Measurements from ENCODE around the gene SWSAP1.
"Not testable (repeated sequence)": the region's sequence is repeated elsewhere in the genome, so short reads cannot be mapped to it uniquely, and the experiment has no call there.

Gene SWSAP1, protein sequence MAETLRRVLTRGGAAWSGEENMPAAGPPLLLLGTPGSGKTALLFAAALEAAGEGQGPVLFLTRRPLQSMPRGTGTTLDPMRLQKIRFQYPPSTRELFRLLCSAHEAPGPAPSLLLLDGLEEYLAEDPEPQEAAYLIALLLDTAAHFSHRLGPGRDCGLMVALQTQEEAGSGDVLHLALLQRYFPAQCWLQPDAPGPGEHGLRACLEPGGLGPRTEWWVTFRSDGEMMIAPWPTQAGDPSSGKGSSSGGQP

DNA sequence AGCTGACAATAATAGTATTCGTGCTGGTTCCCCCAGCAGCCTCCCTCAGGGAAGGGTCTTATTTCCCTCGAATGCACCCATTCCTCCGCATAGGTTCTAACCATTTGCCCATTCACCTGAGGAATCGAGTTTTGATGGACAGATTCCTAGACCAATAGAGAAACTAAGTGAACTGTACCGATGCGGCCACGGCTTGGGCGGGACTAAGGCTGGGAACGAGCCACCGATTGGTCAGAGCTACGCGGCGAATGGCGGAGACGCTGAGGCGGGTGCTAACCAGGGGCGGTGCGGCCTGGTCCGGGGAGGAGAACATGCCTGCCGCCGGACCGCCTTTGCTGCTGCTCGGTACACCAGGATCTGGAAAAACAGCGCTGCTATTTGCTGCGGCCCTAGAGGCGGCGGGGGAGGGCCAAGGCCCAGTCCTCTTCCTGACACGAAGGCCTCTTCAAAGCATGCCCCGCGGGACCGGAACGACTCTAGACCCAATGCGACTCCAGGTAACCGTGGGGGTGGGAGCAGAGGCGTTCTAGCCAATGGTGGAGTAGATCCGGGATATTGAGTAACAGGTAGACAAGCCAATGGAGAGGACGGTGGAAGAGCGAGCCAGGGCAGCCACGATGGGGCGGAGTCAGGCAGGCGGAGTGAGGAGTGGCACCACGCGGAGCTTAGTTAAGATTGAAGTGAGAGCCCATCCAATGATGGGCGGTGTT is at the start of gene SWSAP1:
Gene SWSAP1 (plus strand): TSS at position 234 of the 710 bp plus-strand sequence. CDS start 15 bp downstream, at position 249.
- DNase-seq (ENCODE audit: low read depth in 2 of 2) = peak; percentile 95 to 97

DNA sequence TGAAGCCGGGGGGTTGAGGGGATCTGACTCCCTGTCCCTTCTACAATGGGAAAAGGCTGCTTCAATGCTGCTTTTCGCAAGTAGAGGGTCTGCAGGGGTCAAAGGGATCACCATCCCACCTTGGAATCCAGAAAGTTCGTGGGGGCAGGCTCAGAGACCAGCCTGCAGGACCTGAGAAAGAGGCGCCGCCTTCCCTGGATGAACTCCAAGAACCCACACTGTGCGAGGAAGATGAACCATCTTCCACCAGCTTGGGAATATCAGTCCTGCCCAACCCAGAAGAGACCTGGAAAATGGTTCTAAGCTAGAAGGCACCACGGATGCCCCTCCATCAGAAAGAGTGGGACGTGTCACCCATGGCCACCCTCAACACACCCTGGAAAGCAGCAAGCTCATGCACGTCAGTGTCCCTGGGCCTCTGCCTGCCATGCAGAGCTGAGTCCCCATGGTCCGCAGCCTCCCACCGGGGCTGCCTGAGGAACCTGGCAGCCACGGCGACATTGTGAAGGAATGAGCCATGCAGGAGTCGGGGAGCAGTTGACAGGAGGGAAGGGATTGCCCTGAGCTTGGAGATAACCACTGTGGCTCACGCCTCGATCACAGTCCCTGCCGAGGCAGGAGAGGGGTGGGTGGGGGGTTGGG is 49.6 kb upstream of the SWSAP1 start:
- DNase-seq (ENCODE audit: low read depth in 2 of 2) = no peak

DNA sequence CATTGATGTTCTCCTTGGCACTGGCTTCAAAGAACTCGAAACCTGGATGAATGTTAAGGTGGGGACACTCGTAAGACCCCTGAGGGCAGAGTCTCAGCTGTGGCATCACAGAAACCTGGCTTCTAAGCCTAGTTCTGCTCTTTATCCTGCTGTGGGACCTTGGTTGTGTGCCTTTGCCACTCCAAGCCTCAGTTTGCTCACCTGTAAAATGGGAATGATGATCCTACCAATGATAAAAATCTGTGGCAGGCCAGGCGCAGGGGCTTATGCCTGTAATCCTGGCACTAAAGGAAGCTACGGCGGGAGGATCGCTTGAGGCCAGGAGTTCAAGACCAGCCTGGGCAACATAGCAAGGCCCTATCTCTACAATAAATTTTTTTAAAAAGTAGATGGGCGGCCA is 48.9 kb upstream of the SWSAP1 start:
- DNase-seq (ENCODE audit: low read depth in 2 of 2) = no peak

DNA sequence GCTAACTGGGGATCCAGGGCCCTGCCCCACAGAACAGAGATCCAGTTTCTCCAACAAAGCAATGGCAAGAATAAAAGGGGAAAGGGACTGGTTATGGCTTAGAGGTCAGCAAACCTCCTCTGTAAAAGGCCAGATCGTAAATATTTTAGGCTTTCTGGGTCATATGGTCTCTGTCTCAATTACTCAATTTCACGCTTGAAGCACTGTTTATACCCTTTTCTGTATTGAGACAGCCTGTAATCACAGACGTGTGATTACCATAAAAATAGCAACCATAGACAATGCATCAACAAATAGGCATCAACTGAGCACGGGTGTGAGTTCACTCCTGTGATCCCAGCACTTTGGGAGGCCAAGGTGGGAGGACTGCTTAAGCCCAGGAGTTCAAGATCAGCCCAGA is 44.3 kb upstream of the SWSAP1 start:
- DNase-seq (ENCODE audit: low read depth in 2 of 2) = no peak

DNA sequence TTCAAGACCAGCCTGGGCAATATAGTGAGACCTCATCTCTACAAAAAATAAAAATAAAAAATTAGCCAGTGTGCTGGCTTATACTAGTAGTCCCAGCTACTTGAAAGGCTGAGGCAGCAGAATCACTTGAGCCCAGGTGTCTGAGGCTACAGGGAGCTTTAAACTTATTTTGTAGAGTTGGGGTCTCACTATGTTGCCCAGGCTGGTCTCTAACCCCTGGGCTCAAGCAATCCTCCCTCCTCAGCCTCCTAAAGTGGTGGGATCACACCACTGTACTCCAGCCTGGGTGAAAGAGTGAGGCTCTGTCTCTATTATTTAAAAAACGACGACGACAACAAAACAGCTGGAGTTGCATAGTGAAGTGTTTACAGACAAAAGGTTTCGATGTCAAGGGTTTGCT is 43.0 kb upstream of the SWSAP1 start:
- DNase-seq (ENCODE audit: low read depth in 2 of 2) = no peak

DNA sequence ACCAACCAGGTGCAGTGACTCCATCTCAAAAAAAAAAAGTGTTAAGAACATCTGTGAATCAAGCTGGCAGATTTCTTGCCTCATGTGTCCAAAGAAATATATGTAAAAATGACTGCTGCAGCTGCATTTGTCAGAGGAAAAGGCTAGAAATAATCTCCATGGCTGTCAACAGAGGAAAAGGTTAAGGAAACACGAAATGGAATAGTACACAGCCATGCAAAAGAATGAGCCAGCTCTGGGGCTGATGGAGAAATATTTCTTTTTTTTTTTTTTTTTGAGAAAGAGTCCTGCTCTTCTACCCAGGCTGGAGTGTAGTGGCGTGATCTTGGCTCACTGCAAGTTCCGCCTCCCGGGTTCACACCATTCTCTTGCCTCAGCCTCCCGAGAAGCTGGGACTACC is 41.6 kb upstream of the SWSAP1 start:
- no peak for DNase-seq (ENCODE audit: low read depth in 2 of 2)

DNA sequence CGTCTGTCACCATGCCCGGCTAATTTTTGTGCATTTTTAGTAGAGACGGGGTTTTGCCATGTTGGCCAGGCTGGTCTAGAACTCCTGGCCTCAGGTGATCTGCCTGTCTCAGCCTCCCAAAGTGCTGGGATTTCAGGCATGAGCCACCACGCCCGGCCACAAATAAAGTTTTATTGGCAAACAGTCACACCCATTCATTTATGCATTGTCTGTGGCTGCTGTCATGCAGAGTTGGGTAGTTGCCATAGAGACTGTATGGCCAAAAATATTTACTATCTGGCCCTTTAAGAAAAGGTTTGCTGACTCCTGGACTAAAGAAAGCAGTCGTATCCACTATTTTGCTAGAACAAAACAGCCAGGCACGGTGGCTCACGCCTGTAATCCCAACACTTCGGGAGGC is 40.6 kb upstream of the SWSAP1 start:
- DNase-seq (ENCODE audit: low read depth in 2 of 2) = not testable (repeated sequence)

DNA sequence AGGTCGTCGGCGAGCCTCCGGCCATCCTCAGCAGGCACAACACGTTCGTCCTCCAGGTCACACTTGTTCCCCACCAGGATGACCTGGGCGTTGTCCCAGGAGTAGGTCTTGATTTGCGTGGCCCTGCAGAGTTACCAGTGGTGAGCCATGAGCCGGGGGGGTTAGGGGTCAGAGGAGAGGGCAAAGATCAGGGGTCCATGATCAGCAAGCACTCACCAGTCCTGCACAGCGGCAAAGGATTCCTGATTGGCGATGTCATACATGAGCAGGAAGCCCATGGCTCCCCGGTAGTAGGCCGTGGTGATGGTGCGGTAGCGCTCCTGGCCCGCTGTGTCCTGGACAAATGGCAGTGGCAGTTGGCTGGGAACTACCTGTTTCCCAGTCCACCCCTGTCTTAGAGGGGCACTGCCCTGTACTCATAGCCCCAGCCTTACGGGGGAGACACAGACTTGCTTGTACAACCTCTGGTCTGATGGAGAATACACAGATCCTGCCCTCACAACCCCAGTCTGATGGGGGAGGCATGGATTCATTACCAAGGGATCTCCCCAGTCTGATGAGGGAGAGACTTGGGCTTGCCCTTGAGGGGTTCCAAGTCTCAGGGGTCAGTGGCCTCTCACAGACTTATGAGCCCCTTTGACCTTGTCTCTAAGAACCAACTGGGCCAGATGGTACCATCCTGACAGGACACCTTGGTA is 38.9 kb upstream of the SWSAP1 start:
- no peak for DNase-seq (ENCODE audit: low read depth in 2 of 2)

DNA sequence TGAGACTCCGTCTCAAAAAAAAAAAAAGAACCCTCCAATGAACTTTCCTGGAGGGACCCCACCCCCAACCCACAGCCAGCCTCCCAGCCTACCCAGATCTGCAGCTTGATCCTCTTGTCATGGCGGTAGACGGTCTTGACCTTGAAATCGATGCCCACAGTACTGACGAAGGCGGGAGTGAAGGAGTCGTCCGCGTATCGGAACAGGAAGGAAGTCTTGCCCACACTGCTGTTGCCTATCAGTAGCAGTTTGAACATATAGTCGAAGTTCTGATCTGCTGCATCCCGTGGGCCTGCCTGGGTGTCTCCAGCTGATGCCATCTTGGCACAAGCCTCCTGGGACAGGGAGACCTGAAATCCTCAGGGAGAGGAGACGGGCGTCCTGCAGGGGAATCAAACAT is 37.4 kb upstream of the SWSAP1 start:
- DNase-seq (ENCODE audit: low read depth in 2 of 2) = no peak

DNA sequence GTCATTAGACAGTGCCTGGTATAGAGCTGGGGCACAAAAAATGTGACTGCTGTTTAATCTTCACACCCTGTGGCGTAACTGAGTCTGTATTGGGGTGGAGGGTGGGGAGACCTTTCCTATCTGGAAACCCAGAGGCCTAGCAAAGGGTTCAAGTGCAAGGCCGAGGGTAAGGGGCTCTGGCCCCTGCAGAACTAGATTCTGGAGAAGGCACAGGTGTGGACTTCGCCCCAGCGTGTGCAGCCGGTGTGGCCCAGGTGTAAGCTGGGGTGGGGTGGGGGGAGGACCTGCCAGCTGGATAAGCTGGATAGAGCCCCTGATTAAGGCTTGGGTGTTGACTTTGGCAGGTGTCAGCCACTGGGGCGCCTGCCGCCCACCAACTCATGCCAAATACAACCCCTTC is 36.3 kb upstream of the SWSAP1 start:
- DNase-seq (ENCODE audit: low read depth in 2 of 2) = no peak

DNA sequence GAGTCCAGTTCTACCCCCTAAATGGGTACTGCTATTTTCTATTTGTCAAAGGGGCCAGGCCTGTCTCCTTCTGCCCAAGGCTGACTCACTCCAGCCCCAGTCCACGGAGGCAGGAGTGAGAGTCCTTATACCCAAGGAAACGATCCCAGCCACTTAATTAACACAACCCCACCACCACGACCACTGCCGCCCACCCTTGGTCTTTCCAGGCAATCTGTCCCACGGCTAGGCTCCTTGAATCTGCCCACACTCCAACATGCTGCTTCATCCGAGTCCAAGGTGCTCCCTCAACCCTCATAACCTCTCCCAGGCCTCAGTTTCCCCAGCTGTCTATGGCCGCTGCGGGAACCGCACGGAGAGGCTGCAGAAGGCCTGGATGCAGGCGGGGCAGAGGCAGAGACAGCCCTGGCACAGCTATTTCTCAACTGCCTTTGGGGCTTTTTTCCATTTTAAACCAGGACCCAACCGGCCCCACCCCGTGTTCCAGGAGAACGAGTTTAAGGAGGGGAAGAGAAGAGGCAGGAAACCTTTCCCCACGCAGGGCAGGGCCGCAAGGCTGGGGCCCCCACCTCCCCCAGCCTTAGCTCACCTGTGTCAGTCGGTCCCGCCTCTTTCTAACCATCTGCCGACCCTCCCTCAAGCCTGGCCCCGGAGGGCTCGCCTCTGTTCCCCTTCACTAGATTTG is 35.8 kb upstream of the SWSAP1 start:
- no peak for DNase-seq (ENCODE audit: low read depth in 2 of 2)

DNA sequence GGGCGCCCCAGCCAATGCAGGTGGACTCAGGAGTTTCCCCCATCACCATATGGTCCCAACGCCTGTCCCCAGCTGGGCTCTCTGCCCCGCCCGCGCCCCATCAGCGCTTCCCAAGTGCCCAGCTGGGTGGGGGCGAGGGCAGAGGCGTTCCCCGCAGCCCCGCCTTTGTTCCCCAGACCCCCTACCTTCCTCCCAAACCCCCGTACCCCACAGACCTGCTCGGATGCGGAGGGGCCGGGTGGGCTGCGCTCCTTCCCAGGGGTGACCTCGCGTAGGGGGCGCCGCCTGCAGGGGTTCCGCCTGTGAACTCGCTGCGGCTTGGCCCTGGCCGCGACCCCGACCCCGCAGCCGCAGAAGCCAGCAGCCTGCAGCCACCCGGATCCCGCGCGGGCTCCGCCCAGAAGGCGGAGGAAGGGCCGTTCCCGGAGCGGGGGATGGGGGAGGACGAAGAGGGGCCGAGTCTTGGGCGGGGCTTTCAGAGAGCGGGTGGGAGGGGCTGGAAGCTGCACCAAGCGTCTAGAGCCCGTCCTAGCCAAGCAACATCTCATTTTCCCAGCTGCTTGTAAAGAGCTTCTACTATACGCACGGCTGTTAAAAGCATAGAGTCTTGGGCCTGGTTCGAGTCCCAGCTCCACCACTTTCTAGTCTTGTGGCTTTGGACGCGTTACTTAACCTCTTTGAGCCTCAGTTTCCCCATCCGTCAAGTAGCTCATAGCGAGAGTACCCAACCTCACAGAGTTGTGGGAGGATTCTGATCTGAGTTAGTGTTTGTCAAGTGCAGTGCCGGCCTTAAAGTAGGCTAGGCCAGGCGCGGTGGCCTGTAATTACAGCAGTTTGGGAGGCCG is 35.0 kb upstream of the SWSAP1 start, which contains the start of gene RAB3D:
Gene RAB3D (minus strand): TSS at position 404 of the 845 bp plus-strand sequence. CDS start 2,258 bp downstream, outside the sequence.
- DNase-seq (ENCODE audit: low read depth in 2 of 2) = peak; percentile 57 to 70

DNA sequence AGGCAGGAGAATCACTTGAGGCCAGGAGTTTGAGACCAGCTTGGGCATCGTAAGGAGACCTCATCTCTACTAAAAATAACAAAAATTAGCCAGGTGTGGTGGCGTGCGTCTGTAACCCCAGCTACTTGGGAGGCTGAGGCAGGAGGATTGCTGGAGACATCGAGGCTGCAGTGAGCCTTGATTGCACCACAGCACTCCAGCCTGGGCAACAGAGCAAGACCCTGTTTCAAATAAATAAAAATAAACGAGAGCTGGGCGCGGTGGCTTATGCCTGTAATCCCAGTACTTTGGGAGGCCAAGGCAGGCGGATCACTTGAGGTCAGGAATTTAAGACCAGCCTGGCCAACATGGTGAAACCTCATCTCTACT is 34.4 kb upstream of the SWSAP1 start:
- DNase-seq (ENCODE audit: low read depth in 2 of 2) = not testable (repeated sequence)

DNA sequence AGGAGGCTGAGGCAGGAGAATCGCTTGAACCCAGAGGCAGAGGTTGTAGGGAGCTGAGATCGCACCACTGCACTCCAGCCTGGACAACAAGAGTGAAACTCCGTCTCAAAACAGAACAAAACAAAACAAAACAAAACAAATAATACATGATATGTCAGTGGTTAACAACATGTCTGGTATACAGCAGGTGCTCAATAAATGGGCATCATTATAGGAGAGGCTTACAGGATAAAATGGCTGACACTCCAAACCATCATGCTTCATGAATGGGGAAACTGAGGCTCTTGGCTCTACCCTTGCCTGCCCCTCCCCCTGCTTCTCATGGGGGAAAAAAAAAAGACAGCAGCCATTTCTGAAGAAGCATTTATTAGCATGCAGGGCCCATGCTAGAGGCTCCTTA is 32.0 kb upstream of the SWSAP1 start:
- no peak for DNase-seq (ENCODE audit: low read depth in 2 of 2)

DNA sequence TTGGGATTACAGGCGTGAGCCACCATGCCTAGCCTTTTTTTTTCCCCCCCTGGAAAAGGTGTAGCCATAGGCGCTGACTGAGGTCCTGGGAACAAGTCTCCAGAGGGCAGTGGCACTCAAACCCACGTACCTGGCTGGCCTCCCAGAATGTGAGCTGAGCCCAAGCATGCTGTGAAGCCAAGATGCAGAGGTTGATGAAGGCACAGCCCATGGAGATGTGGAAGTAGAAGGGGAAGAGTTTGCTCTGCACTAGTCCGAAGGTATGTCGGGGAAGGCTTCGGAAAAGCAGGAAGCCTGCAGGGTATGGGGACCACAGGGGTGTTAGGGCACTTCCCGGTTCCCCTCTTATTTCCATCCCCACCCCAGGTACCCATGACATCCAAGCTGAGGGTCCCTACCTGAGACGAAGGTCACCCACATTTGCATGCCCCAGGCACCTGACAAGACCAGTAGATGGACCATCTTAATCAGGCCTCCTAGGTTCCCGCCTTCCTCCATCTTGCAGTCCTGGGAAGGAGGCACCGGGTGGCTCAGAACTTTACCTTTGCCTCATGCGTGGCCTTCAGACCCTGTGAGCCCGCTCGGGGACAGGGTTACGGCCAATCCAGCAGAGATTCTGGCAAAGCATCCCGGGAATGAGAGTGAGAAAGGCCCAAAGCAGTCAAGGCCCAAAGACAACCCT is 29.2 kb upstream of the SWSAP1 start:
- no peak for DNase-seq (ENCODE audit: low read depth in 2 of 2)

DNA sequence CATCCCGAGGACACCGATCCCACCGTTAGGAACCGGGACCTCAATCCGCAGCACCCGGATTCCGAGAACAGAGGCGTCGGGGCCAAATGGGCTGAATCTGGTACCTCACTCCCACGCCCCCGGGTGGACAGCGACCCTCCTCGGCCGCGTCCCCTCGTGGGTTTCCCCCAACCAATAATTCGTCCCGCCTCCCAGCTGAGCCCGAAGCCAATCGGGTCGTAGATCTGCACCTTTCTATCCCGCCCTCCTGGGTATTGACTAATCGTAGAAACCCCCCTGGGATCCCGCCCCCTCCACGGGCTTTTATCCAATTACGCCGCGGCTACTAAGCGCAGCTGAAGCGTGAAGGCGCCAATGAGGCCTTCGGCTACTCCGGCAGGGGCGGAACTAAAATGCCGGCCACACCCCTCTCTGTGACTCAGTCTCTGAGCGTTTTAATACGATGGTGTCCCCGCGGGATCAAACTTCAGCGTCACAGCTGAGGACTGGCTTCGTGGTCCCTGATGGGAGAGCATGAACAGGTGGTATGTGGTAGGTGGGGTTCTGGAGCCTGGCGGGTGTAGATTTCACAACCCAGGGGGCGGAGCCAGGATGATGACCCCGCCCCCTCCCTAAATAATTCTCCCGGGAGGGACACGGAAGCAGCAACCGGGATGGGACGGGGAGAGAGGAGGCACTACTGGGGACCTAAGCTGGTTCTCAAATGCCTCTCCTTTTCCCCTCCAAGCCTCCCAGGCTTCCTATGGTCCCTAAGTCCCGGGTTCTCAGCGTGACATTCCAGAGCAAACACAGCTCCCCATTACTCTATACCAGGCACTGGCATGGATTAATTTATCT is 28.1 kb upstream of the SWSAP1 start, which contains the start of the genes CCDC159 and TMEM205:
Gene CCDC159 (plus strand): TSS at position 416 of the 837 bp plus-strand sequence. CDS start 88 bp downstream, at position 504.
Gene TMEM205 (minus strand): TSS at position 165 of the 837 bp plus-strand sequence. CDS start 649 bp downstream, outside the sequence.
- peak; percentile 98 to 99 for DNase-seq (ENCODE audit: low read depth in 2 of 2)

DNA sequence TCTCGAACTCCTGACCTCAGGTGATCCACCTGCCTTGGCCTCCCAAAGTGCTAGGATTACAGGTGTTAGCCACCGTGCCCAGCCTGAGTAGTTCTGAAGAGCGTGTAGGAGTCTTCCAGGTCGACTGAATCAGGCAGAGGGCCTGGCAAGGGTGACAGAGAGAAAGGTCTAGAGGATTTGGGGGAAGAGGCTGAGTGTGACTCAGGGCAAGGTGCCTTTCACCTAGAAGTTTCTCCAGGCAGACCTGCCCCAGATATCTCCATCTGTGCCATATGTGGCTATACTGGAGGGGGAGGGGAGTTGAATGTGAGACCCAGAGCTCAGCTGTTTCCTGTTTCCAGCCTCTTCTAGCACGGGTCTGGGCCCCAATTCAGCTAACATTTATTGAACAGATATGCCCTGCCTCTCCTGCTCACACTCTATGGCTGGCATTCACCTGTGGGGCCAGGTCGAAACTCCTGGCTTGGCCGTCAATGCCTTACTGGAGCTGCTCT is 26.9 kb upstream of the SWSAP1 start:
- no peak for DNase-seq (ENCODE audit: low read depth in 2 of 2)

DNA sequence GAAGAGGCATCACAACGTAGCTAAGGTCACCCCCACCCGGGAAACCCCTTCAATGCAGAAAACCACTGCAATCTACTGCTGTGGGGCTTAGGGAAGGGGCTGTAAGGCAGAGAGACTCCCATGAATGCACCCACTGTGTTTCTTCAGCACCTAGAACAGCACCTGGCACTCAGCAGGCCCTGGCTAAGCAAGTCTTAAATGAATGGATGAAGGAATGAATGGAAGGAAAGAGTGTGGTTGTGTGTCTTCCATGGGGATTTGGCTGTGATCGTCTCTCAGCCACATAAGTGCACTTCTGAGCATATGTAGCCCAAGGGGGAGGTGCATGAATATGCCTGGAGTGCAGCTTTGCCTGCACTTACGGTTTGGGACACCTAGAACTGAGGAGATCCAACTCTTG is 25.3 kb upstream of the SWSAP1 start:
- DNase-seq (ENCODE audit: low read depth in 2 of 2) = no peak

DNA sequence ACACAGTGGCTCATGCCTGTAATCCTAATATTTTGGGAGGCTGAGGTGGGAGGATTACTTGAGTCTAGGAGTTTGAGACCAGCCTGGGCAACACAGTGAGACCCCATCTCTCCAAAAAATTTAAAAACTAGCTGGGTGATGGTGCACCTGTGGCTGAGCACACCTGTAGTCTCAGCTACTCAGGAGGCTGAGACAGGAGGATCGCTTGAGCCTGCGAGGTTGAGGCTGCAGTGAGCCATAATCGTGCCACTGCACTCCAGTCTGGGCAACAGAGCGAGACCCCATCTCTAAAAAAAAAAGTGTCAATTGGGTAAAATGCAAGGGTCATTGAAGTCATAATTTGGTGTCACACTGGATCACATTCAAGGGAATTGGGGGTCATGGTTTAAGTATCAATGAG is 20.4 kb upstream of the SWSAP1 start:
- not testable (repeated sequence) for DNase-seq (ENCODE audit: low read depth in 2 of 2)
